PFSK-1 (cell line): ENCODE results near the gene ISYNA1.
A peak's percentile ranks its signal among the peaks of the same experiment; 100 is the strongest.

Experiments
- FOXP2 ChIP-seq: optimal IDR thresholded peaks from 2 replicates; pipeline ENCODE3; 2011; ENCODE audit warnings: borderline replicate concordance, control low read depth, inconsistent platforms; ENCODE audit not compliant: insufficient read depth; ENCODE audit errors: extremely low read length, extremely low read depth
- POLR2AphosphoS5 ChIP-seq: IDR thresholded peaks from 2 replicates; pipeline ENCODE4 v1.6.1; 2012; ENCODE audit warnings: low read depth, mild to moderate bottlenecking, control low read depth, low read length, moderate library complexity
- SIN3A ChIP-seq: IDR thresholded peaks from 2 replicates; pipeline ENCODE4 v1.6.1; 2012; ENCODE audit warnings: mild to moderate bottlenecking, low read length, moderate library complexity, borderline replicate concordance; ENCODE audit not compliant: insufficient read depth
- TAF1 ChIP-seq: IDR thresholded peaks from 2 replicates; pipeline ENCODE4 v1.6.1; 2012; ENCODE audit warnings: low read length, control low read depth, borderline replicate concordance; ENCODE audit not compliant: insufficient read depth
- TF ChIP-seq, protein P1 (sequence below), 2 experiments: IDR thresholded peaks; 2 replicates each; pipeline versions ENCODE4 v1.6.1 to v1.8.0; 2011 to 2012; ENCODE audit warnings: low read depth in 2 of 2, low read length in 2 of 2, control low read depth in 1 of 2, inconsistent platforms in 1 of 2, mild to moderate bottlenecking in 1 of 2, moderate library complexity in 1 of 2; ENCODE audit not compliant: insufficient read depth in 1 of 2

Gene ISYNA1

DNA sequence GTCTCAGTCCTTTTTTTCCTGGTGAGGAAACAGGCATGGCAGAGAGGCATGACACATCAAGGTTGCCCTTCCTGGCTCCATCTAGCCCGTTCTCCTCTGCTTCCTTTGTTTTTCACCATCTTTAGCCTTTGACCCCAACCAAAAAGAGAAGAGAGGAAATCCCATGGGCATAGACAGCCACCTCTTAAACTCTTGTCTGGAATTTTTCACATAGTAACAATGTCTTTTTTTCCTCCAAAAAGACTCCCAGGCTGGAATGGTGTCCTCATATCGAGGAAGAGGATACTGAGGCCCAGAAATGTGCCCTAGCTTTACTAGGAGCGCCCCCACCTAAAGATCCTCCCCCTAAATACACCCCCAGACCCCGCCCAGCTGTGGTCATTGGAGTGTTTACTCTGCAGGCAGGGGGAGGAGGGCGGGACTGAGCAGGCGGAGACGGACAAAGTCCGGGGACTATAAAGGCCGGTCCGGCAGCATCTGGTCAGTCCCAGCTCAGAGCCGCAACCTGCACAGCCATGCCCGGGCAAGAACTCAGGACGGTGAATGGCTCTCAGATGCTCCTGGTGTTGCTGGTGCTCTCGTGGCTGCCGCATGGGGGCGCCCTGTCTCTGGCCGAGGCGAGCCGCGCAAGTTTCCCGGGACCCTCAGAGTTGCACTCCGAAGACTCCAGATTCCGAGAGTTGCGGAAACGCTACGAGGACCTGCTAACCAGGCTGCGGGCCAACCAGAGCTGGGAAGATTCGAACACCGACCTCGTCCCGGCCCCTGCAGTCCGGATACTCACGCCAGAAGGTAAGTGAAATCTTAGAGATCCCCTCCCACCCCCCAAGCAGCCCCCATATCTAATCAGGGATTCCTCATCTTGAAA, 52.0 kb downstream of the ISYNA1 start, which contains the start of gene GDF15:
Gene GDF15 (plus strand): TSS at position 484 of the 868 bp plus-strand sequence. CDS start 32 bp downstream, at position 516.
- TF ChIP-seq, protein P1, sequence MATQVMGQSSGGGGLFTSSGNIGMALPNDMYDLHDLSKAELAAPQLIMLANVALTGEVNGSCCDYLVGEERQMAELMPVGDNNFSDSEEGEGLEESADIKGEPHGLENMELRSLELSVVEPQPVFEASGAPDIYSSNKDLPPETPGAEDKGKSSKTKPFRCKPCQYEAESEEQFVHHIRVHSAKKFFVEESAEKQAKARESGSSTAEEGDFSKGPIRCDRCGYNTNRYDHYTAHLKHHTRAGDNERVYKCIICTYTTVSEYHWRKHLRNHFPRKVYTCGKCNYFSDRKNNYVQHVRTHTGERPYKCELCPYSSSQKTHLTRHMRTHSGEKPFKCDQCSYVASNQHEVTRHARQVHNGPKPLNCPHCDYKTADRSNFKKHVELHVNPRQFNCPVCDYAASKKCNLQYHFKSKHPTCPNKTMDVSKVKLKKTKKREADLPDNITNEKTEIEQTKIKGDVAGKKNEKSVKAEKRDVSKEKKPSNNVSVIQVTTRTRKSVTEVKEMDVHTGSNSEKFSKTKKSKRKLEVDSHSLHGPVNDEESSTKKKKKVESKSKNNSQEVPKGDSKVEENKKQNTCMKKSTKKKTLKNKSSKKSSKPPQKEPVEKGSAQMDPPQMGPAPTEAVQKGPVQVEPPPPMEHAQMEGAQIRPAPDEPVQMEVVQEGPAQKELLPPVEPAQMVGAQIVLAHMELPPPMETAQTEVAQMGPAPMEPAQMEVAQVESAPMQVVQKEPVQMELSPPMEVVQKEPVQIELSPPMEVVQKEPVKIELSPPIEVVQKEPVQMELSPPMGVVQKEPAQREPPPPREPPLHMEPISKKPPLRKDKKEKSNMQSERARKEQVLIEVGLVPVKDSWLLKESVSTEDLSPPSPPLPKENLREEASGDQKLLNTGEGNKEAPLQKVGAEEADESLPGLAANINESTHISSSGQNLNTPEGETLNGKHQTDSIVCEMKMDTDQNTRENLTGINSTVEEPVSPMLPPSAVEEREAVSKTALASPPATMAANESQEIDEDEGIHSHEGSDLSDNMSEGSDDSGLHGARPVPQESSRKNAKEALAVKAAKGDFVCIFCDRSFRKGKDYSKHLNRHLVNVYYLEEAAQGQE (IDR thresholded peaks at IDR 0.05; ENCODE audit: insufficient read depth in 1 of 2, low read depth in 2 of 2, low read length in 2 of 2), result peak in 1 of 2 experiments; percentile 57; a peak in 1 of 4 replicates
- TF ChIP-seq POLR2AphosphoS5 (no peak), FOXP2 (peak; percentile 81)

DNA sequence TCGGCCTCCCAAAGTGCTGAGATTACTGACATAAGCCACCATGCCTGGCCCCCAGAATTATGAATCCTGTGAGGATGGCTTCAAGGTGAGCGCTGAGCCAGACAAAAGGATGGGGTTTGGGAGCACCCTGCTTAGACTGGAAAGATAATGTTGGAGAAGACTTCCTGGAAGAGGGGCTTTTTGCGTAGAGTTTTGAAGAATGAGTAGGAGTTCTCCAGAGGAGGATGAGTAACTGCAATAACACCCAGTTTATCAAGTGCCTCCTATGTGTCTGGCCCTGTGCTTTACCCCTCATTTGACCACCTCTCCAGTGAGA, 52.6 kb downstream of the ISYNA1 start:
- no peak for TF ChIP-seq TAF1
- TF ChIP-seq, protein P1 (IDR thresholded peaks at IDR 0.05; ENCODE audit: insufficient read depth in 1 of 2, low read depth in 2 of 2, low read length in 2 of 2), result no peak
- no peak for TF ChIP-seq SIN3A
- no peak for TF ChIP-seq FOXP2
- no peak for TF ChIP-seq POLR2AphosphoS5

DNA sequence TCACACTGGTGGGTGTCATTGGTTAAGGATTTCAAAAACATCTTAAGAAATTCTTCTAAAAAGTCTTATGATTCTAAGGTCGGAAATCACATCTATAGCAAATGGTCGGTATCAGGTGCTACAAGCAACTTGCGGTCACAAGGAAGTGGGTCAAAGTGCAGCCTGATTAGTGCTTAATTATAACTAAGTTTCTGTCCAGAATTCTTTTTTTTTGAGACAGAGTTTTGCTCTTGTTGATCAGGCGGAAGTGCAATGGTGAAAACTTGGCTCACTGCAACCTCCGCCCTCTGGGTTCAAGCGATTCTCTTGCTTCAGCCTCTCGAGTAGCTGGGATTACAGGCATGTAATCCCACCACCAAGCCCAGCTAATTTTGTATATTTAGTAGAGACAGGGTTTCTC, 53.2 kb downstream of the ISYNA1 start:
- TF ChIP-seq FOXP2 (no peak), SIN3A (no peak), TAF1 (no peak), POLR2AphosphoS5 (no peak)
- TF ChIP-seq, protein P1 (IDR thresholded peaks at IDR 0.05; ENCODE audit: insufficient read depth in 1 of 2, low read depth in 2 of 2, low read length in 2 of 2), result no peak
